NCI-H1105 (cell line): ENCODE measurements around the gene WDR72.
"Not testable (repeated sequence)": the region's sequence is repeated elsewhere in the genome, so short reads cannot be mapped to it uniquely, and the experiment has no call there.

Experiments
- DNase-seq: peaks from one replicate; lab custom pipeline; 2025; lab: John Stamatoyannopoulos, UW

Gene WDR72

GRCh38 chr15:53589520-53590057, 169.9 kb downstream of the WDR72 start:
- no peak for DNase-seq

GRCh38 chr15:53588773-53589172, 170.7 kb downstream of the WDR72 start:
- no peak for DNase-seq

- no peak for DNase-seq
Observed at GRCh38 chr15:53586799-53587198, 172.7 kb downstream of the WDR72 start.

- DNase-seq = no peak
Observed at GRCh38 chr15:53581513-53581912, 177.9 kb downstream of the WDR72 start.

GRCh38 chr15:53580366-53580765, 179.1 kb downstream of the WDR72 start:
- no peak for DNase-seq

GRCh38 chr15:53576841-53577240, 182.6 kb downstream of the WDR72 start:
- DNase-seq = no peak

- DNase-seq = no peak
Observed at GRCh38 chr15:53573091-53573490, 186.4 kb downstream of the WDR72 start.

- no peak for DNase-seq
Observed at GRCh38 chr15:53569751-53570480, 189.5 kb downstream of the WDR72 start.

GRCh38 chr15:53566912-53567311, 192.6 kb downstream of the WDR72 start:
- DNase-seq = no peak

- DNase-seq = no peak
Observed at GRCh38 chr15:53565721-53566120, 193.7 kb downstream of the WDR72 start.

GRCh38 chr15:53564647-53565046, 194.8 kb downstream of the WDR72 start:
- no peak for DNase-seq

- DNase-seq = no peak
Observed at GRCh38 chr15:53563627-53564026, 195.8 kb downstream of the WDR72 start.

- DNase-seq = no peak
Observed at GRCh38 chr15:53559364-53560277, 199.8 kb downstream of the WDR72 start.

GRCh38 chr15:53558384-53558783, 201.1 kb downstream of the WDR72 start:
- DNase-seq = no peak

- no peak for DNase-seq
Observed at GRCh38 chr15:53555226-53555625, 204.2 kb downstream of the WDR72 start.

- DNase-seq = no peak
Observed at GRCh38 chr15:53549697-53550305, 209.7 kb downstream of the WDR72 start.

- DNase-seq = no peak
Observed at GRCh38 chr15:53548236-53548635, 211.2 kb downstream of the WDR72 start.

GRCh38 chr15:53540626-53541300, 218.7 kb downstream of the WDR72 start:
- not testable (repeated sequence) for DNase-seq

GRCh38 chr15:53539878-53540277, 219.6 kb downstream of the WDR72 start:
- no peak for DNase-seq

- DNase-seq = no peak
Observed at GRCh38 chr15:53536479-53537120, 222.9 kb downstream of the WDR72 start.

GRCh38 chr15:53535886-53536285, 223.6 kb downstream of the WDR72 start:
- DNase-seq = no peak
